NCI-H2196 treated with DMSO at 0.1 percent for 48 hours (cell line): Measurements from ENCODE around the gene LTBP1.

Source experiments
- DNase-seq: peaks from one replicate; lab custom pipeline; 2025; ENCODE audit not compliant: unreplicated experiment; lab: John Stamatoyannopoulos, UW

LTBP1 gene

GRCh38 chr2:33404321-33404720 lies 457.6 kb downstream of the LTBP1 start:
- DNase-seq: no peak

- DNase-seq: no peak
These were observed 459.9 kb downstream of the LTBP1 start for GRCh38 chr2:33406622-33407021.

GRCh38 chr2:33408109-33408508 lies 461.4 kb downstream of the LTBP1 start:
- DNase-seq: no peak

GRCh38 chr2:33409417-33409955 lies 462.7 kb downstream of the LTBP1 start:
- DNase-seq: no peak

GRCh38 chr2:33411765-33412164 lies 465.0 kb downstream of the LTBP1 start:
- DNase-seq: no peak

GRCh38 chr2:33412920-33413319 lies 466.2 kb downstream of the LTBP1 start:
- no peak for DNase-seq

GRCh38 chr2:33419581-33420200 lies 472.9 kb downstream of the LTBP1 start:
- DNase-seq: no peak

GRCh38 chr2:33420726-33421125 lies 474.0 kb downstream of the LTBP1 start:
- DNase-seq: no peak

- DNase-seq: no peak
These were observed 475.1 kb downstream of the LTBP1 start for GRCh38 chr2:33421820-33422219.

- DNase-seq: no peak
These were observed 478.4 kb downstream of the LTBP1 start for GRCh38 chr2:33425161-33425560.

- no peak for DNase-seq
These were observed 478.9 kb downstream of the LTBP1 start for GRCh38 chr2:33425586-33426031.

GRCh38 chr2:33426666-33427231 lies 480.0 kb downstream of the LTBP1 start:
- no peak for DNase-seq

GRCh38 chr2:33430077-33430476 lies 483.3 kb downstream of the LTBP1 start:
- no peak for DNase-seq

- no peak for DNase-seq
These were observed 484.1 kb downstream of the LTBP1 start for GRCh38 chr2:33430856-33431255.

GRCh38 chr2:33432871-33433270 lies 486.1 kb downstream of the LTBP1 start:
- no peak for DNase-seq

GRCh38 chr2:33433279-33434235 lies 486.8 kb downstream of the LTBP1 start:
- no peak for DNase-seq

GRCh38 chr2:33435518-33435917 lies 488.8 kb downstream of the LTBP1 start:
- no peak for DNase-seq

GRCh38 chr2:33436083-33436482 lies 489.3 kb downstream of the LTBP1 start:
- DNase-seq: no peak

- DNase-seq: no peak
These were observed 490.5 kb downstream of the LTBP1 start for GRCh38 chr2:33437297-33437696.

- no peak for DNase-seq
These were observed 491.1 kb downstream of the LTBP1 start for GRCh38 chr2:33437815-33438214.

GRCh38 chr2:33441235-33441810 lies 494.6 kb downstream of the LTBP1 start:
- DNase-seq: no peak
